GM12865 (cell line): ENCODE data around the gene OTOG.

Experiments used
- DNase-seq: peaks from one replicate; pipeline ENCODE4 v3.0.0; 2010; ENCODE audit warnings: low read depth
- H3K4me3 ChIP-seq: 2 replicates; pipeline ENCODE4 v1.5.1; 2011; ENCODE audit warnings: mild to moderate bottlenecking, low read depth, low read length, control low read depth
- TF ChIP-seq, protein P1 (sequence below): IDR thresholded peaks from 2 replicates; pipeline ENCODE4 v1.5.1; 2011; ENCODE audit warnings: low read length, control low read depth, low read depth, inconsistent platforms; ENCODE audit not compliant: insufficient read depth; ENCODE audit errors: missing control alignments

Gene OTOG

DNA sequence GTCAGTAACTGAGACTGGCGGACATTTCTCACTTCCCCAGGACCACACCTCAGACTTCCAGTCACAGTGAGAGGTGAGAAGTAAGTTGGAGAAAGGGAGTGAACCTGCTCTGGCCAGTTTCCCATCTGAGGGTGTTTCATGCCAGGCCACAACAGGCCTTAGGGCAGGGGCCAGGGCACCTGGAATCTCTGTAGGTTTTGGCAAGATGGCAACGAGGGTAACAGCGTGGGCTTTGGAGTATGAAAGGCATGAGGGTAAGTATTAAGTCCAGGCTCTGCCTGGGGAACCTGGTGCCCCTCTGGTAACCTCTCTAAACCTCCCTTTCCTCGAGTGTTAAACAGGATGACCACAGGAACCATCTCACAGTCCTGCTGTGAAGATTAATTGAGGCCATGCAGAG, 41.9 kb upstream of the OTOG start:
- no peak for DNase-seq
- TF ChIP-seq, protein P1, sequence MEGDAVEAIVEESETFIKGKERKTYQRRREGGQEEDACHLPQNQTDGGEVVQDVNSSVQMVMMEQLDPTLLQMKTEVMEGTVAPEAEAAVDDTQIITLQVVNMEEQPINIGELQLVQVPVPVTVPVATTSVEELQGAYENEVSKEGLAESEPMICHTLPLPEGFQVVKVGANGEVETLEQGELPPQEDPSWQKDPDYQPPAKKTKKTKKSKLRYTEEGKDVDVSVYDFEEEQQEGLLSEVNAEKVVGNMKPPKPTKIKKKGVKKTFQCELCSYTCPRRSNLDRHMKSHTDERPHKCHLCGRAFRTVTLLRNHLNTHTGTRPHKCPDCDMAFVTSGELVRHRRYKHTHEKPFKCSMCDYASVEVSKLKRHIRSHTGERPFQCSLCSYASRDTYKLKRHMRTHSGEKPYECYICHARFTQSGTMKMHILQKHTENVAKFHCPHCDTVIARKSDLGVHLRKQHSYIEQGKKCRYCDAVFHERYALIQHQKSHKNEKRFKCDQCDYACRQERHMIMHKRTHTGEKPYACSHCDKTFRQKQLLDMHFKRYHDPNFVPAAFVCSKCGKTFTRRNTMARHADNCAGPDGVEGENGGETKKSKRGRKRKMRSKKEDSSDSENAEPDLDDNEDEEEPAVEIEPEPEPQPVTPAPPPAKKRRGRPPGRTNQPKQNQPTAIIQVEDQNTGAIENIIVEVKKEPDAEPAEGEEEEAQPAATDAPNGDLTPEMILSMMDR, result no peak

DNA sequence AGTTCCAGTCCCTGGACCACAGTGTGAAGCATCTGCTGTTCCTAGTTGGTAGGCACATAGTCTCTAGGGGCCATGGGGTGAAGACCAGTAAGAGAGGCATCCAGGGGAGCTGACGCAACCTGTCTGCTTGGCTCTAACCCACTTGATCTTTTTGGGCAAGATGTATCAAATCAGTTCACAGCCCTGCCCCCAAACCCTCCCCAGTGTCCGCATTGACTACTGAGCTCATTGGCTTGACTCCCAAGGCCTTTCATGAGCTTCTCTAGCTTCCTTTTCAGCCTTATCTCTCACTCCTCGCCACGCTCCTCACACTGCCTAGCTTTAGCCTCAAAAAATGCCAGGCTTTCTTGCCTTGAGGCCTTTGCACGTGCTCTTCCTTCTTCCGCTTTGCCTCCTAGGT, 40.7 kb upstream of the OTOG start:
- DNase-seq, result no peak
- H3K4me3 ChIP-seq, result no peak overlapping the region

More for the DNA sequence above, 41.9 kb upstream of the OTOG start:
- no peak overlapping the region for H3K4me3 ChIP-seq

DNA sequence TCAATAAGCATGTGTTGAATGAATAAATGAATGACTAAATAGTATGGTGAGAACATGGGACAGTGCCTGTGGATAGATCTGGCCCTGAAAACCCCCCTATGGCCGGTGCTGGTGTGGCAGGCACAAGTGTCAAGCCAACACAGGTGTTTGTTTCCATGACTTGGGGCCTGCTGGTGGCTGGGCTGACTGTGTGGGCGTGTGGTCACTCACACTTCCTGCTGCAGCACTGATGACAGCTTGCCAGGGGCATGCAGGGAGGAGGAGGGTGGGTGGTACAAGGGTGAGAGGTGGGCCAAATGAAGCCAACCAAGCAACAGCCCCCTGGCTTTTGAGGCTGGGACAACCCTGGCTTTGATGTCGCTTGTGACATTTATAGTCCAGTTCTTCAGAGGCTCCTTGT, 40.1 kb upstream of the OTOG start:
- TF ChIP-seq, protein P1, result no peak
- H3K4me3 ChIP-seq, result no peak overlapping the region
- DNase-seq, result peak; percentile 31

More for the DNA sequence above, 40.7 kb upstream of the OTOG start:
- TF ChIP-seq, protein P1, result no peak

DNA sequence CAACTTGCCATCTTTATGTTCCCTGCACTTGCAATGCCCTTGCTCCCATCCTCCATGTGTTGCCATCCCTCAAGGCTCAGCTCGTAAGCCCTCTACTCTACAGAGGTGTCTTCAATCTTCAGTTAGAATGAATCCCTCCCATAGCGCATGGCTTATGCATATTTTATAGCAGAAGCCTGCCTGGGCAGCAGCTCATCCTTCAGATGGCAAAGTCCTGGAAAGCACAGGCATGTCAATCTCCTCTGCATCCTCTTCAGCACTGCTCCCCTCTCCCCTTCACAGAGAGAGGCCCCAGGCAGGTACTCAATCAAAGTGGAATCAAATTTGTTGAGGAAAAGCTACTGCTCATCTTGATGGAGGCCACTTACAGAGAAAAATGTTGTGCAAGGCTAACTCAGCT, 39.3 kb upstream of the OTOG start:
- TF ChIP-seq, protein P1, result no peak

DNA sequence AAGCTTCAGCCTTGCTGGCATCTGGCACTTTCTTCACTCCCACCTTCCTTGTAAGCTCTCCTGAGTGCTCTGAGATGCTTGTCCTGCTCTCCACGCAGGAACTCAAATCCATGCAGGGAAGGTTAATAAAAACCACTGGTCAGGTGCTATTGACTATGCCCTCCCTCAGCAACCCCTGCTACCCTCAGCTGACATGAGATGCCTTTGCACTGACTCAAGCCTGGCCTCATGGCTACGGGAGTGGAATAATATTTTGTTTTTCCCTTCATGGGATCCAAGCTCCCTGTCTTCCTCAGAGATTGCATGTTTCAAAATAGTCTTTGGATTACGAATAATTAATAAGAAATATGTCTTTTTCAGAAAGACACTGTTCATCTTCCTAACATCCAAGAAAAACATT, 38.8 kb upstream of the OTOG start:
- TF ChIP-seq, protein P1, result no peak
- H3K4me3 ChIP-seq, result no peak overlapping the region
- no peak for DNase-seq

More for the DNA sequence above, 39.3 kb upstream of the OTOG start:
- DNase-seq, result no peak
- no peak overlapping the region for H3K4me3 ChIP-seq

DNA sequence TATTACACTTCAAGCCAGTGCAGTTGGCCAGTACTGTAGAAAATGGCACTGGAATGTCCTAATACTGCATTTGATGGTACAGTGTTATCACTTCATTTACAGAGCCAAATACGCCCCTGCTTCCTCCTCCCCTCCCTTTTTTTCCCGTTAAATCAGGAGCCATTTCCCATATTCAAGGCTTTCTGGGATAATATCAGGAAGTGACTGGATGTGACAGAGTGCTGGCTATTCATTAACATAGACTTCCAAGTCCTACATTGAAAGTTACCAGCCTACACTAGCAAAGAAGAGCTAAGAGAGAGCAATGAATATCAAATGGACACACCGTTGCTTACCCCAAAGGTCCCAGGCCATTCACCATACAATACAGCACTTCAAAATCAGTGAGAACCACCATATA, 38.3 kb upstream of the OTOG start:
- no peak overlapping the region for H3K4me3 ChIP-seq
- TF ChIP-seq, protein P1, result no peak
- no peak for DNase-seq

DNA sequence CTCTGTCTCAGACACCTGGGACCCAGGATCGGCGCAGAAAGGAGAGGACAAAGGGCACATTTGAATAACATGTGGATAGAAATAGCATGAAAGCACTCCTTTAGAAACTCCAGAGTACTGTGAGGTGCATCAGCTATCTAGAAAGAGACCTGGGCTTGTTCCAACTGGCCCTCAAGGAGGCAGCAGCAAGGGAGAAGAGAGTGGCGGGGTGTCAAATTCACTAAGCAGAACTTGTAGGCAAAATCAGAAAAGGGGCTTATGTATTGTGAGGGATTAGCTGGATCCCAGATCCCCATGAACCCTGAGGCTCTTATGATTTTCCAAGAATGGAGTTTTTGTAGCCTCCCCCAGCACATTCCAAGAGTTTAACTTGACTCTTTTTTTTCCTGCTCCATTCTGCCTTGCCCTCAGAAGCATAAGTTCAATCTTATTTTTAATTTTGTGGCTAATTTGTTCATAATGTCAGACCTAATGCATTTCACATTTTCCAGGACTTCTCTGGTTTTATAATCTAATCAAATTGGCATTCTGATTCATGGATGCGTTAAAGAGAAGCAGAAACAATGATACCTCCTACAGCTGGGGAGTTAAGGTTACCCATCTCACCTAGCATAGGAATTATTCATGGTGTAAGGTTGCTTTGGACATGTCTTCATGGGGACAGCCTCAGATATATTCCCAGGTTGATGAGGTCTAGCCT, 36.4 kb upstream of the OTOG start:
- TF ChIP-seq, protein P1, result no peak
- no peak for DNase-seq

More for the DNA sequence above, 36.4 kb upstream of the OTOG start:
- H3K4me3 ChIP-seq, result no peak overlapping the region
